Stimulated activated CD4-positive, alpha-beta T cell treated with anti-CD3 and anti-CD28 coated beads, TNF-alpha, amount 100 ng/mL, for 4 hours (primary cell): ENCODE results near the gene FBRSL1.
"Not testable (repeated sequence)": the region's sequence is repeated elsewhere in the genome, so short reads cannot be mapped to it uniquely, and the experiment has no call there.

Experiments used
- DNase-seq, 3 experiments: peaks; one replicate each; pipeline ENCODE4 v3.0.0-alpha.2; 2020; ENCODE audit warnings: low read depth in 3 of 3

FBRSL1 gene

DNA sequence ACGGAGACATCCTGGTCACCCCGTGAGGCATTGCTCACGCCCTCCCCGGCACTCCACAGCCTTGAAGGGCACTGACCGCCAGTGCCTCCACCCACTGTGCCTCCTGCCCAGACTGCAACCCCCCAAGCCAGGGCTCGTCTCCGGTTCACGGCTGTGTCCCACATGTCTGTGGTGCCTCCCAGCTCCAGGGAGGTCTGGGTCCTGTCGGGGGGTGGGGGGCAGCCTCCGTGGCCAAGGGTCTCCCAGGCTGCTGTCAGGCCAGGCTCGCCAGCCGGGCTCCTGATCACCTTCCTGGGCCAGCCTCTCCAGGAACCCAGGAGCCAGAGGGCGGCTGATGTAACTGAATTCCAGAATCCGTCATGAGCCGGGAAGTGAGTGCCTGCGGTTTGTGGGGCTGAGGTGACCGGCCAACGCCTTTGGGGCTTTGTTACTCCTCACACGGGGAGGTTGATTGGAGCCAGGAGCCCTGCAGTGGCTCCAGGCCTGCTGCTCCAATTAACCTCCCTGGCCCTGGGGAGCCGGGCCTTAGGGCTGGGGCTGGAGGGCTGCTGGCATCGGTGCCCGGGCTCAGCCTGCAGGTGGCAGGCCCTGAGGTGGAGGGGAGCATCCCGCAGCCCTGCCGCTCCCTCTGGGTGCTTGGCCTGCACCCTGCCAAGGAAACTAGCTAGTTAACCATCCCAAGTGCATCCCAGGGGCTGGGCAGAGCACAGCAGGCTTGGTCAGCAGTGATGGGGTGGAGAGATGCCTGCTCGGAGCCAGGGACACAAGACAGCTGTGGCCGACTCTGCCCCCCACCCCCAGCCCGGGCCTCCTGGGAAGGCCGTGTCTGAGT, 36.4 kb upstream of the FBRSL1 start:
- no peak for DNase-seq

DNA sequence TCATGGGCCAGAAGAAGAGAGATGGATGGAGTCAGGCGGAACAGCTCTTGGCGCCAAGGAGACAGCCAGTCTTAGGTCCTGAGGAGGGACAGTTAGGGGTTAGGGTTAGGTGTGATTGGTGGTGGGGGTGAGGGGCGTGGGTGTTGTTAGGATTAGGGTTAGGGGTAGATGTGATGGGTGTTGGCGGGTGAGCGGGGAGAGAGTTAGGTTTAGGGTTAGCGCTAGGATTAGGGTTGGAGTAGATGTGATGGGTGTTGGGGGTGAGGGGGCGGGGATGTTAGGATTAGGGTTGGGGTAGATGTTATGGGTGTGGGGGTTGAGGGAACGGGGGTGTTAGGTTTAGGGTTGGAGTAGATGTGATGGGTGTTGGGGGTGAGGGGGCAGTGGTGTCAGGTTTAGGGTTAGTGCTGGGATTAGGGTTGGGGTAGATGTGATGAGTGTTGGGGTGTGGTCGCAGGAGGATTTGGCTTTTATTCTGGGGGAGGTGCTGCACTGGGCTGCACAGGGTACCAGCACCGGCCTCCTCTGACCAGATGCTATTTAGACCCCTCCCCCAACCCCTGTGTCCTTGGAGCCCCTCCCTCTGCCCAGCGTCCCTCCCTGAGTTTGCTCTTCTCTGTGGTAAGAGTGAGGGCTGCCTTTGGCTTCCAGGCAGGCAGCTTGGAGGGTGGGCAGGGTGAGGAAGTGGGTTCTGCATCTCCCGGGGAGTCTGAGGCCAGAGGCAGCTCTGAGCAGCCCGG, 35.6 kb upstream of the FBRSL1 start:
- no peak for DNase-seq

DNA sequence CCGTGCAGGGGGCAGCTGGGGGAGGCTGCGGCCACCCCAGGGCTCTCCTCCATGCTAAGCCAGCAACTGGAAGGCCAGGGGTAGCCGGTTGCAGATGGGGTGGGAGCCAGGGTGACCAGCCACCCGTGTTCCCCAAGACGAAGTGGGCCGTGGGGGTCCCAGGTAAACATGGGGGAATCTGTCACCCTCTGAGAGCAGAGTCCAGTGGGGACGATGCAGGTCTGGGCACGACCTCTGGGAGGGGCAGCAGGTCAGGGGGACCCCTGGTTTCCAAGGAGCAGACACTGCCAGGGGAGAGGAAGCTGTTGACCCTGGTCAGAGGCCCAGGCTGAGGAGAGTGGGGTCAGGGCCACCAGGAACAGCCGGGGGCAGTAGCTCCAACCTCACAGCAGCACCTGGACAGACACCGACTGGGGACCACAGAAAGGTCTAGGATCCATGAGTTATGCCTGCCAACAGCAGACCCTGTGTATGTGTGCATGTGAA, 35.0 kb upstream of the FBRSL1 start:
- no peak for DNase-seq

DNA sequence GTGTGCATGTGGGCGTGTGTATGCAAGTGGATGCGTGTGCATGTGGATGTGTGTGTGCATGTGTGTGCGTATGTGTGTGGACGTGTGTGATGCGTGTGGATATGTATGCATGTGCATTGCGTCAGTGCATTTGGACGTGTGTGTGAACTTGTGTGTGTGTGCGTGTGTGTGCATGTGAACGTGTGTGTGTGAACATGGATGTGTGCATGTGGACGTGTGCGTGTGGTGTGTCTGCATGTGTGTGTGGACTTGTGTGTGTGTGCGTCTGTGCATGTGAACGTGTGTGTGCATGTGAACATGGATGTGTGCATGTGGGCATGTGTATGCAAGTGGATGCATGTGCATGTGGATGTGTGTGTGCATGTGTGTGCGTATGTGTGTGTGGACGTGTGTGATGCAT, 34.4 kb upstream of the FBRSL1 start:
- no peak for DNase-seq

DNA sequence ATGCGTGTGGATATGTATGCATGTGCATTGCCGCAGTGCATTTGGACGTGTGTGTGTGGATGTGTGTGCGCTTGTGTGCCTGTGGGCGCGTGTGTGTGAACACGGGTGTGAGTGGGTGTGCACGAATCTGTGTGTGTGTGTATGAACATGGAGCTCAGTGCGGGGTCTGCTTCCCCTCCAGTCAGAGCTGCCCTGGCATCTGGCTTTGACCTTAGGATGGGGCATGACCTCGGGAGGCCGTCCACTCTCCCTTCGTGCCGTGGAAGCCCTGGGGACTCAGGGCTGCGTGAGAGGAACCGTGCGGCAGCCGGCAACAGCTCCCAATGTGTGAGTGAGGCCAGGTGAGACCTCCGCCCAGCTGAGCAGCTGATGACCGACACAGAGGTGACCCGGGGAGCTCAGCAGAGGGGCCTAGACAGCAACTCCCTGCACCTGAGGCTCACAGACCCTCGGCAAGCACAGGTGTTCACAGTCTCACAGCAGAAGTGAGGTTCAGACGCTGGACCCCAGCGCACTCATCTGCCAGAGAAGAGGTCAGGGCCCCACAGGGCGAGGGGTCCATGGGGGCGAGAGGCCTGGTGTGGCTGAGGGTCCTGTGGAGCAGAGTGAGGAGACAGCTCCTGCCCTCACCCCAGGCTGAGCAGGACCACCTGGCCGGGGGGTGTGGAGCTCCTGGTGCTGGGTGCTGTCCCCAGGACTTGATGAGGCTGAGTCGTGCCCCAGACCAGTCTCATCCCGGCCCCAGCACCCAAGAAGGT, 33.6 kb upstream of the FBRSL1 start:
- no peak for DNase-seq

DNA sequence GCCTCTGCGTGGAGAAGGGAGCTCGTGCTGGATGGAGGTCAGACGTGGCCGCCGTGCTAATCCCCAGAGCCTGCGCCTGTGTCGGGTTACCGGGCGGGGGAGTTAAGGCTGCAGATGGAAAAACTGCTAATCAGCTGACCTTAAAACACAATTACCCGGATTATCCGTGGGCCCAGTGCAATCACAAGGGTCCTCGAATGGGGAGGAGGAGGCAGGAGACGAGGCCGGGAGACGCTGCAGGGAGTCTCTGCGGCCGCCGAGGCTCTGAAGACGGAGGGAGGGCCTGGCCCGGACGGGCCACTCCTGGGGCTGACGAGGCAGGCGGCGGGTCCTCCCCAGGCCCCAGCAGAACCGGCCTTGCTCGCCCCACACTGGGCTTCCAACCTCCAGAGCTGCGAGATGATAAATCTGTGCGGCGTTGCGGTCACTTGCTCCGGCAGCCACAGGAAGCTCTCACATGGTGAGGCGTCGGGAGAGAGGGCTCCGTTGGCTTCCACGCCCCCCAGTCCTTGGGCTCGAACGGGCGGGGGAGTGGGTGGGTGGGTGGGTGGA, 32.9 kb upstream of the FBRSL1 start:
- DNase-seq: no peak

DNA sequence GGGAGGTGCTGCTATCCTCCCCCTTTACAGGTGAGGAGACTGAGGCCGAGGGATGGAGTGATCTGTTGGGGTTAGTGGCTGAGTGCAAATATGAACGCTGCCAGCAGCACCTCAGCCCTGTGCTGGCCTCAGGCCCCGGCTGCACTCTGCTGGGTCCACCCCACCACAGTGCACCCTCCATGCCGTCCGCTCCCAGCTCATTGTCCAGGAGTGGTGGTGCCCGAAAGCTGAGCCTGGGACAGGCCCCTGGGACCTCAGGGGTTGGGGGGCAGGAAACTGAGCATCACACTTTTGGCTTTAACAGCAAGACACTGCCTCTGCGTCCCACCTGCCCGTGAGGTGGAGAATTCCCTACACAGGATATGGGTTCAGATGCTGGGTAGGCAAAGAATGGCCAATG, 31.5 kb upstream of the FBRSL1 start:
- DNase-seq: no peak

DNA sequence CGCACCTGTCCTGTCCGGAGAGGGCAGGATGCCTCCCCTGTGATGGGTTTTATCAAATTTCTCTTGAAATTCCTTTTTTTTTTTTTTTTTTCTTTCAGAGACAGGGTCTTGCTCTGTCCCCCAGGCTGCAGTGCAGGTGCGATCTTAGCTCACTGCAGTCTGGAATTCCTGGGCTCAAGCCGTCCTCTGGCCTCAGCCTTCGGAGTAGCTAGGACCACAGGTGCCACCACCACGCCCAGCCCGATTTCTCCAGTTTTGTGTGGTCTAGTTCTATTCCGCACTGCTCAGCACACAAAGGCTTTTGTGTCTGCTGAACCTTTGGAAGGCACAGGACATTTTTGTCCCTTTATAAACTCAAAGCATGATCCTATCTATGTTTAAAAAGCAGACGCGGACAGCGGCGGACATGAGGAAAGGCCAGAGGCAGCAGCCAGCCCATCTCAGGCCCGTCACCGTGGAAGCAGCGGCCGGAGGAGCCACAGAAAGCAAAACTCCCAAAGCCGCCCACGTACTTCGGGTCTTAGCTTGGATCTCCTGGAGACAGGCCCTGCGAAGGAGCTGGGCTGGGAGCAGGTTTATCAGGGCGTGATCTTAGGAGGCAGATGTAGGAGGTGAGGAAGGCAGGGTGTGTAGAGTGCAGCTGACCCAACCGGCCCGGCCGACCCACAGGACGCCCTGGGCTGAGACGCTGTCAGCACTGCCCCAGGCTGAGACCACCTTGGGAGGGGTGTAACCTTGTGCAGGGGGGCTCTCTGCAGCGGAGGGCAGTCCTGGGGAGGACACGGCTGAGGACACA, 30.9 kb upstream of the FBRSL1 start:
- no peak for DNase-seq

DNA sequence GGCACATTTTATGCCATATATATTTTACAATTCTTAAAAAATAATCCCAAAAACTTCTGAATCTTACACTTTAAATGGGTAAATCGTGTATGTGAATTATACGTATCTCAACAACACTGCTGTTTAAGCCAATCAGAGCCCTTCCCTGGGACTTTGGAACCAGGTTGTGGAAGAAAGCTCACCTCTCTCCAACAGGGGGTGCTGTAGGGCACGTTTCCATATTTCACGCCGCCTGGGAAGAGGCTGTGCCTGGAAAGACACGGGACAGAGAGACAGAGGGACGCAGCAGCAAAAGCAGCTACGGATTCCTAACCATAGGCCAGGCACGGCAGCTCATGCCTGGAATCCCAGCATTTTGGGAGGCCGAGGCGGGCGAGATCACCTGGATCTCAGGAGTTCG, 29.4 kb upstream of the FBRSL1 start:
- DNase-seq: no peak

DNA sequence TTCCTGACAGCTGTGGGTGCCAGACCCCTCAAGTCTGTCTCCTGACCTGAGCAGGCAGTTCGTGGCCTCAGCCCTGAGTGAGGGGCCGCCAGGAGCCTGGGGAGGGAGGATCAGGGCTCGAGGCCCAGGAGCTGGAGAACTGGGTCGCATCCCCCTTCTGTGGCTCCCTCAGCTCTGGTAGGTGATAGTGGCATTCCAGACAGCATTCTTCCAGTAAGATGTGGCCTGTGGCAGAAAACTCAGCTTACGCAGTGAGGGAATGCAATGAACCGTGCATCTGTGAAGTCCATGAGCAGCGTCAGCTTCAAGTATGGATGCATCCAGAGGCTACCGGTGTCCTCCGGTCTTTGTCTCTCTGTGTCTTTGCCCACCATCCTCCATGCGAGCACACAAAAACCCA, 28.4 kb upstream of the FBRSL1 start:
- no peak for DNase-seq

DNA sequence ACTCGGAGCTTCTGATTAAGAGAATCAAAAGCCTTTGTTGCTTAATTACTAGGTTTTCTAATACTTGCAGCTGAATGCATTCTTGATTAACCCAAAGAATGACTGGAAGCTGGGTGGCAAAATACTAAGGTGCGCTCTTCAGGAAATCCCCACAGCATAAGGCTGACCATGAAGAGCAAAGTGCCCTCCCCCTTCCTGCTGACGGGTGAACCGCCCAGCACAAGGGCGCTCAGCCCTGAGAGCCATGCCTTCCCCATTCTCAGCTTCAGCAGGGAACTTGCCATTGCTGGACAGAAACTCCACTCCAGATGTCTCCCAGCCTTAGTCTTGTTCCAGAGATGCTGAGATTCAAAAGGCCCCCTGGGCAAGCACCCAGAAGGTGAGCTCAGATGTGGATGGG, 27.2 kb upstream of the FBRSL1 start:
- DNase-seq: no peak

DNA sequence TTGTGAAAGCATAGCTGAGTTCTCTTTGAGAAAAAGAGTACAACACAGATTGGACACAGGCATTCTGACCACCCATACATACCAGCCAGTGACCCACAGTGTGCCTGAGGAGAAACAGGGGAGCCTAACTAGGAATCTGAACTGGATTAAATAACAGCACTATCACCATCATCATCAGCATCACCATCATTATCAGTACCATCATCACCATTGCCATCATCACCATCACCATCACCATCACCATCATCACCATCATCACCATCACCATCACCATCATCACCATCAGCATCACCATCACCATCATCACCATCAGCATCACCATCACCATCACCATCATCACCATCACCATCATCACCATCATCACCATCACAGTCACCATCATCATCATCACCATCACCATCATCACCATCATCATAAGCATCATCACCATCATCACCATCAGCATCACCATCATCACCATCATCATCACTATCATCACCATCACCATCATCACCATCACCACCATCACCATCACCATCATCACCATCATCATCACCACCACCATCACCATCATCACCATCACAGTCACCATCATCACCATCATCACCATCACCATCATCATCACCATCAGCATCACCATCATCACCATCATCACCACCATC, 26.5 kb upstream of the FBRSL1 start:
- DNase-seq: not testable (repeated sequence)

DNA sequence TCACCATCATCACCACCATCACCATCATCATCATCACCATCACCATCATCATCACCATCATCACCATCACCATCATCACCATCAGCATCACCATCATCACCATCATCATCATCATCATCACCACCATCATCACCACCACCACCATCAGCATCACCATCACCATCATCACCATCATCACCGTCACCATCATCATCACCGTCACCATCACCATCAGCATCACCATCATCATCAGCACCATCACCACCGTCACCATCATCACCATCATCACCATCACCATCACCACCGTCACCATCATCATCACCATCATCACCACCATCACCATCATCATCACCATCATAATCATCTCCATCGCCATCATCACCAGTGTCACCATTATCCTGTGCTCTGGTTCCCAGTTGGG, 25.6 kb upstream of the FBRSL1 start:
- not testable (repeated sequence) for DNase-seq

DNA sequence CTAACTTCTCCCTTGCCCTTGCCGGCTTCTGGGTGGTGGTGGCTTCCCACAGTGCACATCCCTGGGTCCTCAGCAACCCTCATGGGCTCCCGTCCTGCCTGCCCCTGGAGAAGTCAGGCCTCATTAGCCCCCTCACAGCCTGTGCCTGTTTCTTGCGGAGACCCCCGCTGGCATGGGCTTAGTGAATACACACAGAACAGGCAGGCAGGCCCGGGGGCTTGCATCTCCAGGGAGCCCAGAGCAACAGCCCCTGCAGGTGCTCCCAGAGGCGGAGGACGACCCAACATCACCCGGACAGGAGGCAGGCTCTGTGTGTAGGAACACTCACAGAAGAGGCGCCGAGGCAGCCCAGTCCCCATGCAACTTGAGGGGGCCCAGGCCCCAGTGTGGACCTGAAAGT, 25.1 kb upstream of the FBRSL1 start:
- no peak for DNase-seq

DNA sequence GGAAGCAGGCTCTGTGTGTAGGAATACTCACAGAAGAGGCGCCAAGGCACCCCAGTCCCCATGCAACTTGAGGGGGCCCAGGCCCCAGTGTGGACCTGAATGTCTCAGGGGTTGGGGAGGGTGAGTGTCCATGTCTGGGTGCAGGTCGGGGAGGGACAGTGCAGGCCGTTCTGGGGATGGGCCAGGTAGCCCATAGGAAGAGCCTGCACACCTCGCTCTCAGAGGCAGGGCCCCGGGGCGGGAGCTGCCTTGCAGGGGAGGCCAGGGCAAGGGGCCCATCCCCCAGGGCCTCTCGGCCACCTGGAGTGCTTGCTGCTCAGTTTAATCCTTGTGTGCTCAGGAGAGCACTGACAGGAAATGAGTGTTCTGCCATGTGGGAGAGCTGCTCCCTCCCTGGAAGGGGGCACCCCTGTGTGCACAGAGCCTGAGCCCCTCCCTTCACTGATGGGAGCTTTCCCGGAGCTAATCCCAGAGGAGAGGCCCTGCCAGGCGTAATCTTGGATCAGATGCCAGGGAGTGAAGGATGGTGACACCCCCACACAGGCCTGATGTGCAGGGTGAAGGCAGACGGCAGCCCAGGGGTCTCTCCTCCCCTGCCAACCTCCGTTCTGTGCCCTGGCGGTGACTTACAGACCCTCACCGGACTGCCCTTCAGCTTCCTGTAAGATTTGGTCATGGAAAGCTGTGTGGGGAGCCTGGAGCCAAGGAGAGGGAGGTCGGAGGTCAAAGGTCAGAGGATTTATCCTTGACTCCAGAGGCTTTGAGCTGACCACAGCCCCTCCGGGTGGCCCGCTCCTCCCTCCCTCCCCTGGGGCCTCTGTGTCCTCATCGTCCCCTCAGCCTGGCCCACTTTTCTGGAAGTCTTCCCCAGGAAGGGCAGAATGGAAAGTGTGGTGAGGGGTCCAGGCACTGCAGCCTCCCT, 24.4 kb upstream of the FBRSL1 start:
- no peak for DNase-seq

DNA sequence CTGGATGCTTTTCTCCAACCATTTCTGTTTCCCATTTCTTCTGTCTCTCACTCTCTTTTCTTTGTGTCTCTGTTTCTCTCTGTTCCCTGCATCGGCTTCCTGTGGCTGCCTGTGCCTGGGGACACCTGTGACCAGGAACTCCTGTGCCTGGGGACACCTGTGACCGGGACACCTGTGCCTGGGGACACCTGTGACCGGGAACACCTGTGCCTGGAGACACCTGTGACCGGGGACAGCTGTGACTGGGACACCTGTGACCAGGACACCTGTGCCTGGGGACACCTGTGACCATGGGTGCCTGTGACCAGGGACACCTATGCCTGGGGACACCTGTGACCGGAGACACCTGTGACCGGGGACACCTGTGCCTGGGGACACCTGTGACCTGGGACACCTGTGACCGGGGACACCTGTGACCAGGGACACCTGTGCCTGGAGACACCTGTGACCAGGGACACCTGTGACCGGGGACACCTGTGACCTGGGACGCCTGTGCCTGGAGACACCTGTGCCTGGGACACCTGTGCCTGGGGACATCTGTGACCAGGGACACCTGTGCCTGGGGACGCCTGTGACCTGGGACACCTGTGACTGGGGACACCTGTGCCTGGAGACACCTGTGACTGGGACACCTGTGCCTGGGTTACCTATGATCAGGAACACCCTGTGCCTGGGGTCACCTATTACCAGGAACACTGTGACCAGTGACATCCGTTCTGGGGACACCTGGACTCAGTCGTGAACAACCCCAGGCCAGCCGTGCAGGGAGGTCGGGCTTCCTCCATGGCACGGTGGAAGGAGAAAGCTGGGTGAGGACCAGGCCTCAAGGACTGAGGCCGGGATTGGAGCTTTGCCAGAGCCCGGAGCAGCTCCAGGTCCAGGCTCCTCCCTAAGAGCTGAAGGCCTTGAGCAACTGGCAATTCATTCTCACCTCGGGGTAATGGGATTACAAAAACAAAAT, 23.4 kb upstream of the FBRSL1 start:
- no peak for DNase-seq

DNA sequence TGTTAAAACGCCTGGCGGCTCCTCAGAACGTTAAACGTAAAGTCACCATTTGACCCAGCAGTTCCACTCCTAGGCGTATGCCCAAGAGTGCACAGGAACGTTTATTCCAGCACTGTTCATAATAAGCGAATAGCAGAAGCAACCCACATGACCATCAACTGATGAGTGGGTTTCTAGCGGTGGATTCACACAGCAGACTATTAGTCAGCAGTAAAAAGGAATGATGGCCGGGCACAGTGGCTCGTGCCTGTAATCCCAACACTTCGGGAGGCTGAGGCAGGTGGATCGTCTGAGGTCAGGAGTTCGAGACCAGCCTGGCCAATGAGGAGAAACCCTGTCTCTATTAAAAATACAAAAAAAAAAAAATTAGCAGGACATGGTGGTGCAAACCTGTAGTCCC, 22.4 kb upstream of the FBRSL1 start:
- DNase-seq: no peak

DNA sequence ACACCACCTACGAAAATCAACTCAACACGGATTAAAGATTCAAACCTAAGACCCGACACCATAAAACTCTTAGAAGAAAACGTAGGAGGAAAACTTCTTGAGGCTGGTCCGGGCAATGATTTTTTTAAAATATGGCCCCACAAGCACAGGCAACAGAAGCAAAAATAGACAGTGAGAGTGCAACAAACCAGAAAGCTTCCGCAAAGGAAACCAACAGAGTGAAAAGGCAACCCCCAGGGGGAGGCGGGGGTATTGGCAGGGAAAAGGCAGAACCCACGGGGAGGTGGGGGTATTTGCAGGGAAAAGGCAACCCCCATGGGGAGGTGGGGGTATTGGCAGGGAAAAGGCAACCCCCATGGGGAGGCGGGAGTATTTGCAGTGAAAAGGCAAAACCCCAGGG, 20.5 kb upstream of the FBRSL1 start:
- no peak for DNase-seq

DNA sequence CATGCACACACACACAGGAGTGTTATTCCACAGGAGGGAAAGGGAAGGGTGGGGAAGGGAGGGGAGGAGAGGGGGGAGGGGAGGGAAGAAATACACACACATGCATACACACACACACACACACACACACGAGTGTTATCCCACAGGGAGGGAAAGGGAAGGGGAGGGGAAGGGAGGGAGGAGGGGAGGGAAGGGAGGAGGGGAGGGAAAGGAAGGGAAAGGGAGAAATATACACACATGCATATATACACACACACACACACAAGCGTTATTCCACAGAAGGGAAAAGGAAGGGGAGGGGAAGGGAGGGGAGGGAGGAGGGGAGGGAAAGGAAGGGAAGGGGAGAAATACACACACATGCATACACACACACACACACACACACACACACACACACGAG, 19.6 kb upstream of the FBRSL1 start:
- no peak for DNase-seq
